A549 (cell line): ENCODE results near the gene ZNF768. TPM values are rescaled to one million over a fixed set of nuclear protein-coding genes. Genes with fewer than 3 reads are reported as not detected.

Experiments
- ATAC-seq, 2 experiments: fragments of 200-7000 bp in 1 of 2; fragments of >200 bp in 1 of 2; cut with Nextera tagmentation in 1 of 2; cut with Tn5 transposase in 1 of 2; 3 replicates each; pipeline versions ENCODE4 v1.8.0 to v1.9.1; 2018 to 2020; ENCODE audit warnings: mild to moderate bottlenecking in 1 of 2, moderate library complexity in 1 of 2
- CTCF ChIA-PET: fragments of 300-600 bp; sonication (Branson Sonifier 250); formaldehyde crosslinking; extraction: SDS; loops from one replicate; lab custom pipeline; 2021; ENCODE audit warnings: antibody characterized with exemption, inconsistent platforms; lab: Yijun Ruan, JAX
- POLR2A ChIA-PET: fragments of 350-600 bp; formaldehyde crosslinking; extraction: SDS; loops from one replicate; lab custom pipeline; 2021; ENCODE audit warnings: antibody characterized with exemption, inconsistent platforms; lab: Yijun Ruan, JAX
- DNase-seq, 2 experiments: peaks; one replicate each; pipeline versions ENCODE4 v3.0.0 to v3.0.0-alpha.2; 2011 to 2016; ENCODE audit warnings: low read depth in 1 of 2, low spot score in 1 of 2
- FAIRE-seq: peaks from 2 replicates; lab custom pipeline; 2011; peaks lifted over from hg19 to GRCh38; lab: Jason Lieb, UNC
- H3K27ac ChIP-seq, 2 experiments: fragments of >200 bp; sonication (Bioruptor Twin); formaldehyde crosslinking; 3 replicates each; pipeline ENCODE4 v1.5.1; 2016 to 2017
- H3K4me1 ChIP-seq: fragments of >200 bp; sonication (Bioruptor Twin); formaldehyde crosslinking; 3 replicates; pipeline ENCODE4 v1.6.1; 2016
- H3K4me2 ChIP-seq: fragments of >200 bp; sonication (Bioruptor Twin); formaldehyde crosslinking; 3 replicates; pipeline ENCODE4 v1.6.1; 2016
- H3K4me3 ChIP-seq: fragments of >200 bp; sonication (Bioruptor Twin); formaldehyde crosslinking; 3 replicates; pipeline ENCODE4 v1.5.1; 2016
- H3K9me3 ChIP-seq: fragments of >200 bp; sonication (Bioruptor Twin); formaldehyde crosslinking; 3 replicates; pipeline ENCODE4 v1.6.1; 2016
- CBX2 ChIP-seq: fragments of 200-600 bp; sonication (generic); IDR thresholded peaks from 2 replicates; pipeline ENCODE4 v1.6.1; 2016; ENCODE audit warnings: low read depth, mild to moderate bottlenecking, borderline replicate concordance
- CBX8 ChIP-seq: fragments of 200-600 bp; sonication (generic); IDR thresholded peaks from 2 replicates; pipeline ENCODE4 v1.6.1; 2016
- CEBPB ChIP-seq, 2 experiments: fragments of >200 bp in 1 of 2; sonication (Bioruptor Twin) in 1 of 2; formaldehyde crosslinking in 1 of 2; IDR thresholded peaks; 2 replicates each; pipeline ENCODE4 v1.6.1; 2012 to 2016
- CHD2 ChIP-seq: fragments of 150-350 bp; IDR thresholded peaks from 2 replicates; pipeline ENCODE4 v1.6.1; 2014; ENCODE audit warnings: low read length; ENCODE audit not compliant: partially characterized antibody
- ESRRA ChIP-seq: fragments of 150-350 bp; IDR thresholded peaks from 2 replicates; pipeline ENCODE4 v1.6.1; 2014; ENCODE audit warnings: mild to moderate bottlenecking, low read length, borderline replicate concordance
- GATA3 ChIP-seq: IDR thresholded peaks from 2 replicates; pipeline ENCODE4 v1.6.1; 2012; ENCODE audit warnings: borderline replicate concordance
- HEYL ChIP-seq: fragments of 250-450 bp; sonication (Bioruptor Pico); IDR thresholded peaks from 2 replicates; pipeline ENCODE4 v1.8.0; 2021; ENCODE audit warnings: mild to moderate bottlenecking, moderate library complexity
- HOXA7 ChIP-seq: fragments of 250-450 bp; sonication (Bioruptor Pico); IDR thresholded peaks from 2 replicates; pipeline ENCODE4 v1.5.0; 2020; ENCODE audit warnings: mild to moderate bottlenecking, moderate library complexity
- JUN ChIP-seq, 2 experiments: fragments of >200 bp; sonication (Bioruptor Twin); formaldehyde crosslinking; IDR thresholded peaks; 2 replicates in 1 of 2; 3 replicates in 1 of 2; pipeline ENCODE4 v1.6.1; 2016 to 2017
- KDM5A ChIP-seq: fragments of 200-600 bp; sonication (generic); IDR thresholded peaks from 2 replicates; pipeline ENCODE4 v1.6.1; 2016; ENCODE audit warnings: antibody characterized with exemption, mild to moderate bottlenecking
- MAFK ChIP-seq: fragments of 450-650 bp; IDR thresholded peaks from 2 replicates; pipeline ENCODE4 v1.6.1; 2014; ENCODE audit not compliant: partially characterized antibody
- MAZ ChIP-seq: fragments of 150-350 bp; IDR thresholded peaks from 2 replicates; pipeline ENCODE4 v1.6.1; 2014; ENCODE audit warnings: antibody characterized with exemption, low read depth, low read length, borderline replicate concordance
- PHF8 ChIP-seq: fragments of 200-600 bp; sonication (generic); IDR thresholded peaks from 2 replicates; pipeline ENCODE4 v1.6.1; 2016; ENCODE audit warnings: low read depth, mild to moderate bottlenecking, antibody characterized with exemption, moderate library complexity, borderline replicate concordance
- POLR2AphosphoS2 ChIP-seq: conservative IDR thresholded peaks from 2 replicates; pipeline ENCODE4 v1.6.1; 2012; ENCODE audit warnings: low read length, improper control_type of control experiment, inconsistent platforms
- RAD21 ChIP-seq, 2 experiments: fragments of >200 bp in 1 of 2; sonication (Bioruptor Twin) in 1 of 2; formaldehyde crosslinking in 1 of 2; IDR thresholded peaks in 1 of 2; conservative IDR thresholded peaks in 1 of 2; 2 replicates in 1 of 2; 3 replicates in 1 of 2; pipeline ENCODE4 v1.6.1; 2012 to 2018; ENCODE audit warnings: inconsistent platforms in 1 of 2
- RNF2 ChIP-seq: fragments of 200-600 bp; sonication (generic); IDR thresholded peaks from 2 replicates; pipeline ENCODE4 v1.6.1; 2016; ENCODE audit warnings: low read depth, mild to moderate bottlenecking, antibody characterized with exemption, moderate library complexity, borderline replicate concordance
- SMC3 ChIP-seq: fragments of >200 bp; sonication (Bioruptor Twin); formaldehyde crosslinking; IDR thresholded peaks from 3 replicates; pipeline ENCODE4 v1.6.1; 2018; ENCODE audit warnings: inconsistent platforms
- SREBF2 ChIP-seq: fragments of 450-650 bp; IDR thresholded peaks from 2 replicates; pipeline ENCODE4 v1.6.1; 2014; ENCODE audit warnings: mild to moderate bottlenecking, moderate library complexity
- TFCP2L1 ChIP-seq: fragments of 250-450 bp; sonication (Bioruptor Pico); IDR thresholded peaks from 2 replicates; pipeline ENCODE4 v1.5.0; 2021; ENCODE audit warnings: mild to moderate bottlenecking
- TP53 ChIP-seq: fragments of 250-450 bp; sonication (Bioruptor Pico); IDR thresholded peaks from 2 replicates; pipeline ENCODE4 v1.5.0; 2021; ENCODE audit warnings: mild to moderate bottlenecking, moderate library complexity
- ZC3H11A ChIP-seq: fragments of 450-650 bp; IDR thresholded peaks from 2 replicates; pipeline ENCODE4 v1.6.1; 2014; ENCODE audit warnings: antibody characterized with exemption, mild to moderate bottlenecking
- ZFP36 ChIP-seq: fragments of 450-650 bp; IDR thresholded peaks from 2 replicates; pipeline ENCODE4 v1.6.1; 2014; ENCODE audit warnings: borderline replicate concordance; ENCODE audit not compliant: partially characterized antibody
- WGBS: methylation state at CpG from one replicate; pipeline ENCODE4 v1.1.6; 2017; ENCODE audit errors: missing lambda C conversion rate; 5-methylcytosine and 5-hydroxymethylcytosine counted together
- polyA plus RNA-seq, 4 experiments: library from polyadenylated mRNA; depleted of rRNA in 3 of 4; stranded (reverse); fragments of >200 nt; fragmentation: RNase III in 1 of 4; extraction: RNeasy Plus Mini Kit Qiagen cat#74134 plus additional on column Dnase treatment in 1 of 4; gene quantifications; 2 replicates in 3 of 4; 3 replicates in 1 of 4; pipeline ENCODE4 v1.2.3, GENCODE V29; 2011 to 2017
- TF ChIP-seq, protein P1 (sequence below): fragments of 250-450 bp; sonication (Bioruptor Pico); IDR thresholded peaks from 2 replicates; pipeline ENCODE4 v1.5.0; 2020; ENCODE audit warnings: low read depth, mild to moderate bottlenecking, moderate library complexity
- TF ChIP-seq, protein P2 (sequence below): IDR thresholded peaks from 2 replicates; pipeline ENCODE4 v1.6.1; 2012
- TF ChIP-seq, protein P3 (sequence below): IDR thresholded peaks from 2 replicates; pipeline ENCODE4 v1.6.1; 2012
- TF ChIP-seq, protein P4 (sequence below): fragments of >200 bp; sonication (Bioruptor Twin); formaldehyde crosslinking; IDR thresholded peaks from 2 replicates; pipeline ENCODE4 v1.6.1; 2016

ZNF768 gene
- polyA plus RNA-seq, 2 of the 4 experiments (the other 2 are of a cell fraction), result 17.0 to 33.6 TPM

DNA sequence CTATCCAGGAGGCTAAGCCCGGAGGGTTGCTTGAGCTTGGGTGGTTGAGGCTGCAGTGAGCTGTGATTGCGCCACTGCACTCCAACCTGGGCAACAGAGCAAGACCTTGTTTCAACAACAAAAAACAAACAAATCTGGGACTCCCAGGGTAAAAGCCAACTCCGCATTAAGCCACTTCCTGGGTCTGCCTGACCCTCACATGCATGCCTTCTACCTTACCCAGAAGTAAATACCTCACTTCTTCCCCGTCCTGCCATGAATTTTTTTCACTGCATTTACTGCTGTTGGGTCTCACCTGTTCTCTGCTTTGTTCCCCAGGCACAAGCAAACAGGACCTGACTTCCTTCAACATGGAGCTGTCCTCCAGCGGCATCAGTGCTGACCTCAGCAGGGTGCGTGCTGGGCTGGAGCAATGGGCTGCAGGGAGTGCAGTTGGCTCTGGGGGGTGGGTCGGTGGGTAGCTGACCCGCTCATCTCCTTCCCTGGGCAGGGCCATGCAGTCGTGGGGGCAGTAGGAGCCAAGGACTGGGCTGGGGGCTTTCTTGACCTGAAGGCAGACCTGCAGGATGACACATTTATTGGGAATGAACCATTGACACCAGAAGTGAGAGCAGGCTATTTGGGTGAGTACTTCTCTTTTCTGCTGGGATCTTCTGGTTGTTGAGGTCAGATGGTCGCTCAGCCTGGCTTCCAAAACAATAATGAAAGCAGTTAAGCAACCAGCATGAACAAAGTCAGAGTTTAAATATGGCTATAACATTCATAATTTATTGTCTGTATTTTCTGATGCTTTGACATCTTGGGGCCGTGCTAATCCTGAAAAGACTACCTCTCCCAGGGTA lies 37.4 kb downstream of the ZNF768 start:
- H3K27ac ChIP-seq, result peak overlapping the region in 1 of 2 experiments; percentile 62; a peak in 4 of 6 replicates
- 30% methylated on average over 9 of the region's 11 CpGs for WGBS
- POLR2A ChIA-PET, result no interaction called here
- no peak overlapping the region for H3K4me3 ChIP-seq
- no peak for FAIRE-seq
- CTCF ChIA-PET, result interaction anchor here (1.0 to 2.5 kb wide), 5 partner anchors 26 to 140 kb away, joined by 3 to 9 read pairs (median 4); partner anchors contain the start of gene DCTPP1
- ATAC-seq, result peak; percentile 54 to 69; a peak in 4 of 6 replicates
- H3K9me3 ChIP-seq, result no peaks in the 10 kb centered on the region
- peak in 1 of 2 experiments; percentile 40 for DNase-seq
- TF ChIP-seq, protein P1, sequence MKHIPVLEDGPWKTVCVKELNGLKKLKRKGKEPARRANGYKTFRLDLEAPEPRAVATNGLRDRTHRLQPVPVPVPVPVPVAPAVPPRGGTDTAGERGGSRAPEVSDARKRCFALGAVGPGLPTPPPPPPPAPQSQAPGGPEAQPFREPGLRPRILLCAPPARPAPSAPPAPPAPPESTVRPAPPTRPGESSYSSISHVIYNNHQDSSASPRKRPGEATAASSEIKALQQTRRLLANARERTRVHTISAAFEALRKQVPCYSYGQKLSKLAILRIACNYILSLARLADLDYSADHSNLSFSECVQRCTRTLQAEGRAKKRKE (CRISPR knock-in tag), result no peak
- peak; percentile 52 to 85 for TF ChIP-seq CEBPB (IDR thresholded peaks at IDR 0.05)
- TF ChIP-seq TP53 (CRISPR knock-in tag), result no peak
- TF ChIP-seq MAFK, result peak; percentile 45
- H3K4me1 ChIP-seq, result peaks cover 22% of the 10 kb centered on the region
- H3K4me2 ChIP-seq, result peak overlapping the region; percentile 46

DNA sequence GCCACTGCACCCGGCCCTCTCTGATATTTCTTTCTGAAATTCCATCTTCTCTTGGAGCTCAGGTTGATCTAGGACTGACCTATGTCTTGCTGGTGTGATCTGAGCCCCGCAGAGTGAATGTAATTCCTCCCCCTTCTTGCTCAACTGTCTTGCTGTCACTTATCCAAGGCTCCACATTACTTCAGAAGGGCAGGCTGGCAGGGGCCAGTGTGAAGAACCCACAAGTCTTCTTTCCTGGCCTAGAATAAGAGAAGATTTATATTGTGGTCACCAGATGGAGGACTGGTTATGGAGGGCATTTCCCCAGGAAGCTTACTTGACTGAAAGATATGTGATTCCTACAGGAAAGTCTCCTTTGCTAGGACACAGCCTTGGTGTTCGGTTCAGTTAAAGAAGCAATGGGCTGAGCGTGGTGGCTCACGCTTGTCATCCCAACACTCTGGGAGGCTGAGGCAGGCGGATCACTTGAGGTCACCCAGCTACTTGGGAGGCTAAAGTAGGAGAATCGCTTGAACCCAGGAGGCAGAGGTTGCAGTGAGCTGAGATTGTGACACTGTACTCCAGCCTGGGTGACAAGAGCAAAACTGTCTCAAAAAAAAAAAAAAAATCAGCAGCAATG lies 40.4 kb downstream of the ZNF768 start:
- FAIRE-seq, result no peak
- DNase-seq, result no peak
- no peak overlapping the region for H3K27ac ChIP-seq
- TF ChIP-seq SMC3, result no peak
- no peak for TF ChIP-seq MAZ
- no peak for TF ChIP-seq PHF8
- TF ChIP-seq HOXA7 (CRISPR knock-in tag), result no peak
- no peak for TF ChIP-seq JUN (IDR thresholded peaks at IDR 0.05)
- TF ChIP-seq RNF2, result no peak
- no peak for TF ChIP-seq CHD2
- TF ChIP-seq POLR2AphosphoS2, result no peak
- TF ChIP-seq, protein P2, sequence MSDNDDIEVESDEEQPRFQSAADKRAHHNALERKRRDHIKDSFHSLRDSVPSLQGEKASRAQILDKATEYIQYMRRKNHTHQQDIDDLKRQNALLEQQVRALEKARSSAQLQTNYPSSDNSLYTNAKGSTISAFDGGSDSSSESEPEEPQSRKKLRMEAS, result no peak
- no peak for TF ChIP-seq SREBF2
- no peak for TF ChIP-seq GATA3
- TF ChIP-seq ZC3H11A, result no peak
- TF ChIP-seq, protein P3, sequence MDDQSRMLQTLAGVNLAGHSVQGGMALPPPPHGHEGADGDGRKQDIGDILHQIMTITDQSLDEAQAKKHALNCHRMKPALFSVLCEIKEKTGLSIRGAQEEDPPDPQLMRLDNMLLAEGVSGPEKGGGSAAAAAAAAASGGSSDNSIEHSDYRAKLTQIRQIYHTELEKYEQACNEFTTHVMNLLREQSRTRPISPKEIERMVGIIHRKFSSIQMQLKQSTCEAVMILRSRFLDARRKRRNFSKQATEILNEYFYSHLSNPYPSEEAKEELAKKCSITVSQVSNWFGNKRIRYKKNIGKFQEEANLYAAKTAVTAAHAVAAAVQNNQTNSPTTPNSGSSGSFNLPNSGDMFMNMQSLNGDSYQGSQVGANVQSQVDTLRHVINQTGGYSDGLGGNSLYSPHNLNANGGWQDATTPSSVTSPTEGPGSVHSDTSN, result no peak
- TF ChIP-seq ESRRA, result no peak
- TF ChIP-seq RAD21 (conservative IDR thresholded peaks at IDR 0.05 in 1 of 2, IDR thresholded peaks at IDR 0.05 in 1 of 2), result no peak
- no peak overlapping the region for H3K4me3 ChIP-seq
- no peaks in the 10 kb centered on the region for H3K9me3 ChIP-seq
- H3K4me1 ChIP-seq, result peaks cover 10% of the 10 kb centered on the region; the same call in 2 of the 3 replicates
- ATAC-seq, result no peak
- POLR2A ChIA-PET, result interaction anchor here (0.6 kb wide), 1 partner anchor 44 kb away, joined by 3 read pairs; no protein-coding TSS in a partner anchor
- no peak overlapping the region for H3K4me2 ChIP-seq
- CTCF ChIA-PET, result interaction anchor here (1.3 to 1.5 kb wide), 3 partner anchors 9 to 35 kb away, joined by 3 to 4 read pairs (median 3); no protein-coding TSS in a partner anchor
- 78% methylated on average over 7 of the region's 7 CpGs for WGBS

DNA sequence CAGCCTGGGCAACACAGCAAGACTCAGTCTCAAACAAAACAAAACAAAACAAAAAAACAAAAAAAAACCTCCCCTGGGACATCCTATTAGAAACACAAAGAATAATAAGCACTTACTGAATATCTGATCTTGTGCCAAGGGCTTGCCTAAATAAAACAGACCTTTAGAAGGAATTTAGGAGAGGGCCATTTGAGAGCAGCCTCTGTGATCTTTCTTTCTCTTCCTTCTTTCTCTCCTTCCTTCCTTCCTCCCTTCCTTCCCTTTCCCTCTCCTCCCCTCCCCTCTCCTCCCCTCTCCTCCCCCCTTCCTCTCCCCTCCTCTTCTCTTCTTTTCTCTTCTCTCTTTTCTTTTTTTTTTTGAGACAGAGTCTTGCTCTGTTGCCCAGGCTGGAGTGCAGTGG lies 41.5 kb downstream of the ZNF768 start:
- H3K4me3 ChIP-seq, result no peak overlapping the region
- DNase-seq (no peak), FAIRE-seq (no peak), ATAC-seq (no peak)
- ChIA-PET CTCF (interaction anchor here (0.6 to 2.5 kb wide), 2 partner anchors 35 to 136 kb away, joined by 6 to 7 read pairs; no protein-coding TSS in a partner anchor), POLR2A (no interaction called here)
- no peak overlapping the region for H3K4me2 ChIP-seq
- no peak overlapping the region for H3K27ac ChIP-seq
- no peaks in the 10 kb centered on the region for H3K9me3 ChIP-seq
- peaks cover 10% of the 10 kb centered on the region; the same call in 2 of the 3 replicates for H3K4me1 ChIP-seq
- TF ChIP-seq CBX8 (no peak), ZFP36 (no peak), SREBF2 (no peak), TP53 (CRISPR knock-in tag) (no peak), TFCP2L1 (CRISPR knock-in tag) (no peak), CBX2 (no peak), HEYL (CRISPR knock-in tag) (no peak), SMC3 (no peak), KDM5A (no peak)
- TF ChIP-seq, protein P4, sequence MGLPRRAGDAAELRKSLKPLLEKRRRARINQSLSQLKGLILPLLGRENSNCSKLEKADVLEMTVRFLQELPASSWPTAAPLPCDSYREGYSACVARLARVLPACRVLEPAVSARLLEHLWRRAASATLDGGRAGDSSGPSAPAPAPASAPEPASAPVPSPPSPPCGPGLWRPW, result no peak
- TF ChIP-seq, protein P3, result no peak
- TF ChIP-seq, protein P2, result no peak
